ENCODE results near the gene EPHA3. TPM values are rescaled to one million over a fixed set of nuclear protein-coding genes. Genes with fewer than 3 reads are reported as not detected.

EPHA3 gene
- total and polyA plus RNA-seq, 2 donors (not counting 3 experiments of a cell fraction or from before 2014, with no cell fraction given) = not detected

- Histone ChIP-seq H3K9ac (replicated peaks; ENCODE audit: extremely low read depth, insufficient read depth, low read length) (no peak overlapping the region), H2AFZ (ENCODE audit: low read depth, low read length) (no peak overlapping the region), H3K4me1 (ENCODE audit: control insufficient read depth, extremely low read depth, insufficient read depth, low read length) (no peaks in the 10 kb centered on the region), H4K20me1 (replicated peaks; ENCODE audit: control insufficient read depth, extremely low read depth, insufficient read depth, low read length) (no peaks in the 10 kb centered on the region), H3K4me3 (replicated peaks in 1 of 3; ENCODE audit: insufficient read depth in 1 of 3, low read depth in 1 of 3, low read length in 3 of 3) (no peak overlapping the region), H3K36me3 (ENCODE audit: control insufficient read depth in 2 of 2, extremely low read depth in 1 of 2, insufficient read depth in 2 of 2, low read length in 2 of 2) (no peaks in the 10 kb centered on the region), H3K9me3 (replicated peaks; ENCODE audit: control insufficient read depth, insufficient read depth, low read length) (no peaks in the 10 kb centered on the region), H3K4me2 (ENCODE audit: insufficient read depth, low read length) (no peak overlapping the region), H3K79me2 (ENCODE audit: control insufficient read depth, insufficient read depth, low read length) (no peaks in the 10 kb centered on the region), H3K27ac (ENCODE audit: insufficient read depth, low read depth, low read length) (no peak overlapping the region), H3K27me3 (ENCODE audit: control insufficient read depth in 2 of 2, insufficient read depth in 2 of 2, low read length in 2 of 2) (no peaks in the 10 kb centered on the region), H3K9me1 (replicated peaks; ENCODE audit: control insufficient read depth, extremely low read depth, insufficient read depth, low read length) (no peaks in the 10 kb centered on the region)
- ChIA-PET CTCF (interaction anchor here (0.7 kb wide), 1 partner anchor 11 kb away, joined by 3 read pairs; no protein-coding TSS in a partner anchor), POLR2A (no interaction called here)
- no TSS peak for BruUV-seq (replicated peaks)
- dilution Hi-C loops (cut with MboI; ENCODE audit: extremely low pct_ligation_motif_present, low sequenced_read_pairs) (no loop called here), intact Hi-C loops (cut with micrococcal nuclease) (no loop called here)
- TF ChIP-seq GATA2 (IDR thresholded peaks at IDR 0.05; ENCODE audit: insufficient read depth, insufficient read length, low read depth, low read length) = no peak
- no peak for TF ChIP-seq MAX (IDR thresholded peaks at IDR 0.05; ENCODE audit: insufficient read depth, insufficient read length)
- no peak for TF ChIP-seq MYC (IDR thresholded peaks at IDR 0.05; ENCODE audit: low read depth, low read length)
- no peak for TF ChIP-seq FOS (IDR thresholded peaks at IDR 0.05; ENCODE audit: borderline replicate concordance, insufficient read depth, low read length)
- DNase-seq (ENCODE audit: low read depth, low spot score) (no peak), FAIRE-seq (no peak)
These were observed 306.8 kb downstream of the EPHA3 start for GRCh38 chr3:89414270-89414669.

DNA sequence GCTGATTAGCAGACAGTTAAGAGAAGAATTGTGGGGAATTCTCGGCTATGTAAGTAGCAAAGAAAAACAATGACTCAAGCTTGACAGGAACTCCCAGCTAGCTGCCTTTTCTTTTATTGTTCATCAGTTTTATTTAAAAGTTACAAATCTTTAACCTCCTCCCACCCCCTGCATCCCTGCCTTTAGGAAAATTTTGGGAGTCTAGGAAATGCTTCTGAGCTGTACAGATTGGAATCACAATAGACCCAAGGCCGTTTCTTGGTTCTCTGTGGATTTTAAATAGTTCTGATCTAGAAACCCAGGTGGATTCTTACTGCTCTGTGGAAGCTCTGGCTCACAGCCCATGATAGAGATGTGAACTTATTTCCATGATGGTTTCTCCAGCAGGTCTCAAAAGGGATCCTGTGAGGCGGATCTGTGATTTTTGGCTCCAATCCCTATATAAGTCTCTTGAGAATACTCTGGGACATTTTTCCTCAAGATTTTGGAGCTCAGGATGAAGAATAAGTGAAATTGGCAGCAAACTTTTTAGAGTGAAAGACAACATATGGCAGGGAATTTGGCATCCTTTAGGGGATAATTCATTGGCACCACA lies 312.3 kb downstream of the EPHA3 start:
- H3K27me3 ChIP-seq (ENCODE audit: control insufficient read depth in 2 of 2, insufficient read depth in 2 of 2, low read length in 2 of 2) = no peaks in the 10 kb centered on the region
- POLR2A ChIA-PET = no interaction called here
- no peaks in the 10 kb centered on the region for H4K20me1 ChIP-seq (replicated peaks; ENCODE audit: control insufficient read depth, extremely low read depth, insufficient read depth, low read length)
- no peak overlapping the region for H3K27ac ChIP-seq (ENCODE audit: insufficient read depth, low read depth, low read length)
- H3K4me2 ChIP-seq (ENCODE audit: insufficient read depth, low read length) = no peak overlapping the region
- CTCF ChIA-PET = no interaction called here
- H3K9me1 ChIP-seq (replicated peaks; ENCODE audit: control insufficient read depth, extremely low read depth, insufficient read depth, low read length) = no peaks in the 10 kb centered on the region
- no peaks in the 10 kb centered on the region for H3K36me3 ChIP-seq (ENCODE audit: control insufficient read depth in 2 of 2, extremely low read depth in 1 of 2, insufficient read depth in 2 of 2, low read length in 2 of 2)
- no peak for FAIRE-seq
- DNase-seq (ENCODE audit: low read depth, low spot score) = no peak
- intact Hi-C loops (cut with micrococcal nuclease) = no loop called here
- H3K79me2 ChIP-seq (ENCODE audit: control insufficient read depth, insufficient read depth, low read length) = no peaks in the 10 kb centered on the region
- no TSS peak for BruUV-seq (replicated peaks)
- no peak overlapping the region for H3K9ac ChIP-seq (replicated peaks; ENCODE audit: extremely low read depth, insufficient read depth, low read length)
- H2AFZ ChIP-seq (ENCODE audit: low read depth, low read length) = no peak overlapping the region
- H3K4me1 ChIP-seq (ENCODE audit: control insufficient read depth, extremely low read depth, insufficient read depth, low read length) = no peaks in the 10 kb centered on the region
- dilution Hi-C loops (cut with MboI; ENCODE audit: extremely low pct_ligation_motif_present, low sequenced_read_pairs) = no loop called here
- TF ChIP-seq POLR2AphosphoS5 (IDR thresholded peaks at IDR 0.05; ENCODE audit: insufficient read depth, low read depth, low read length) (no peak), GATA2 (IDR thresholded peaks at IDR 0.05; ENCODE audit: insufficient read depth, insufficient read length, low read depth, low read length) (no peak), POLR2A (IDR thresholded peaks at IDR 0.05; ENCODE audit: low read depth, low read length) (no peak), CTCF (IDR thresholded peaks at IDR 0.05; ENCODE audit: extremely low read depth in 1 of 2, insufficient read depth in 1 of 2, low read depth in 1 of 2, low read length in 2 of 2) (no peak), FOS (IDR thresholded peaks at IDR 0.05; ENCODE audit: borderline replicate concordance, insufficient read depth, low read length) (no peak), MAX (IDR thresholded peaks at IDR 0.05; ENCODE audit: insufficient read depth, insufficient read length) (no peak), EZH2 (IDR thresholded peaks at IDR 0.05; ENCODE audit: borderline replicate concordance, low read depth, low read length, severe bottlenecking) (no peak), MYC (IDR thresholded peaks at IDR 0.05; ENCODE audit: low read depth, low read length) (no peak), JUN (IDR thresholded peaks at IDR 0.05; ENCODE audit: borderline replicate concordance, insufficient read depth, insufficient read length, low read depth) (no peak)
- no peaks in the 10 kb centered on the region for H3K9me3 ChIP-seq (replicated peaks; ENCODE audit: control insufficient read depth, insufficient read depth, low read length)
- no peak overlapping the region for H3K4me3 ChIP-seq (replicated peaks in 1 of 3; ENCODE audit: insufficient read depth in 1 of 3, low read depth in 1 of 3, low read length in 3 of 3)
